Spleen (tissue), 11 donors: ENCODE measurements around the gene METTL1. TPM values are rescaled to one million over a fixed set of nuclear protein-coding genes. Genes with fewer than 3 reads are reported as not detected.
A peak's percentile ranks its signal among the peaks of the same experiment; 100 is the strongest.
"Not testable (repeated sequence)": the region's sequence is repeated elsewhere in the genome, so short reads cannot be mapped to it uniquely, and the experiment has no call there.

ENCODE experiments used
- DNase-seq: peaks from one replicate; pipeline ENCODE4 v3.0.0-alpha.2; 2020
- H3K27ac ChIP-seq, 8 donors: fragments of 200-600 bp; sonication (generic) in 7 of 8; 1 replicate in 4 of 8; 2 replicates in 4 of 8; pipeline versions ENCODE4 v1.5.0 to v1.8.0; 2016 to 2021; ENCODE audit warnings: inconsistent platforms in 4 of 8, mild to moderate bottlenecking in 4 of 8, moderate library complexity in 1 of 8
- H3K27me3 ChIP-seq, 7 donors: fragments of 200-600 bp; sonication (generic) in 6 of 7; replicated peaks in 1 of 7; 1 replicate in 4 of 7; 2 replicates in 3 of 7; pipeline versions ENCODE4 v1.5.0 to v1.8.0; 2016 to 2021; ENCODE audit warnings: inconsistent platforms in 3 of 7, mild to moderate bottlenecking in 1 of 7
- H3K36me3 ChIP-seq, 6 donors: fragments of 200-600 bp; sonication (generic) in 5 of 6; 1 replicate in 4 of 6; 2 replicates in 2 of 6; pipeline versions ENCODE4 v1.5.0 to v1.8.0; 2016 to 2021; ENCODE audit warnings: inconsistent platforms in 2 of 6
- H3K4me1 ChIP-seq, 6 donors: fragments of 200-600 bp; sonication (generic) in 5 of 6; 1 replicate in 3 of 6; 2 replicates in 3 of 6; pipeline versions ENCODE4 v1.5.0 to v1.8.0; 2016 to 2021; ENCODE audit warnings: inconsistent platforms in 3 of 6
- H3K4me3 ChIP-seq, 8 donors: fragments of 200-600 bp; sonication (generic) in 7 of 8; 1 replicate in 4 of 8; 2 replicates in 4 of 8; pipeline versions ENCODE4 v1.5.0 to v1.8.0; 2016 to 2021; ENCODE audit warnings: inconsistent platforms in 4 of 8, mild to moderate bottlenecking in 4 of 8, moderate library complexity in 2 of 8
- H3K9me3 ChIP-seq, 8 donors: fragments of 200-600 bp; sonication (generic) in 7 of 8; 1 replicate in 4 of 8; 2 replicates in 4 of 8; pipeline versions ENCODE4 v1.5.0 to v1.8.0; 2016 to 2021; ENCODE audit warnings: inconsistent platforms in 4 of 8
- POLR2A ChIP-seq, 3 donors: fragments of 450-650 bp; IDR thresholded peaks; one replicate each; pipeline ENCODE4 v1.5.1; 2017; ENCODE audit warnings: antibody characterized with exemption in 3 of 3, mild to moderate bottlenecking in 1 of 3
- POLR2AphosphoS5 ChIP-seq, 3 donors: sonication (generic); formaldehyde crosslinking; IDR thresholded peaks; one replicate each; pipeline ENCODE4 v1.5.1; 2017; ENCODE audit warnings: antibody characterized with exemption in 3 of 3
- WGBS, 5 donors: extraction: QIAGEN DNeasy Blood & Tissue Kit in 3 of 5; methylation state at CpG; one replicate each; pipeline versions ENCODE4 v1.1.5 to v1.1.7; 2013 to 2018; 5-methylcytosine and 5-hydroxymethylcytosine counted together
- intact Hi-C: fragments of 100-400 bp; cut with DNase I; formaldehyde crosslinking; loops from one replicate; pipeline ENCODE4 v1.15.0; 2023; ENCODE audit warnings: low total_unique reads
- polyA plus RNA-seq, 3 donors: library from polyadenylated mRNA; stranded (reverse); fragments of 200-250 nt; gene quantifications; one replicate each; pipeline ENCODE4 v1.2.1, GENCODE V29; 2013
- total RNA-seq, 7 donors: library from RNA; depleted of rRNA in 3 of 7; stranded (reverse); fragments of >200 nt in 3 of 7; fragmentation: NEBNext Ultra II Directional in 4 of 7; extraction: Animal tissue kit (Norgen Biotek cat#: 25700) in 4 of 7; gene quantifications; one replicate each; pipeline versions ENCODE4 v1.1.0 to v1.2.1, GENCODE V29; 2016 to 2021
- TF ChIP-seq, protein P1 (sequence below), 11 experiments: fragments of 200-600 bp in 7 of 11; fragments of 450-650 bp in 4 of 11; sonication (generic) in 4 of 11; IDR thresholded peaks in 8 of 11; conservative IDR thresholded peaks in 3 of 11; 1 replicate in 7 of 11; 2 replicates in 4 of 11; pipeline versions ENCODE4 v1.4.0 to v1.8.0; 2016 to 2021; ENCODE audit warnings: antibody characterized with exemption in 11 of 11, inconsistent platforms in 4 of 11, mild to moderate bottlenecking in 1 of 11
- donor health status: healthy with polysubstance abuse.
- donor health status: DM: no; HTN: no; CAD: no; lungs with moderate emphysema.
- donor health status: DM: no; HTN: no; CAD: no.
- donor health status: Bipolar disorder and iron deficiency.
- donor health status: healthy.
- donor health status: DM: no; HTN: no; CAD: no.
- donor health status: DM: yes; HTN: yes; CAD: no.

Gene METTL1
- total and polyA plus RNA-seq, 10 donors = 4.9 to 22.0 (median 14.5) TPM

DNA sequence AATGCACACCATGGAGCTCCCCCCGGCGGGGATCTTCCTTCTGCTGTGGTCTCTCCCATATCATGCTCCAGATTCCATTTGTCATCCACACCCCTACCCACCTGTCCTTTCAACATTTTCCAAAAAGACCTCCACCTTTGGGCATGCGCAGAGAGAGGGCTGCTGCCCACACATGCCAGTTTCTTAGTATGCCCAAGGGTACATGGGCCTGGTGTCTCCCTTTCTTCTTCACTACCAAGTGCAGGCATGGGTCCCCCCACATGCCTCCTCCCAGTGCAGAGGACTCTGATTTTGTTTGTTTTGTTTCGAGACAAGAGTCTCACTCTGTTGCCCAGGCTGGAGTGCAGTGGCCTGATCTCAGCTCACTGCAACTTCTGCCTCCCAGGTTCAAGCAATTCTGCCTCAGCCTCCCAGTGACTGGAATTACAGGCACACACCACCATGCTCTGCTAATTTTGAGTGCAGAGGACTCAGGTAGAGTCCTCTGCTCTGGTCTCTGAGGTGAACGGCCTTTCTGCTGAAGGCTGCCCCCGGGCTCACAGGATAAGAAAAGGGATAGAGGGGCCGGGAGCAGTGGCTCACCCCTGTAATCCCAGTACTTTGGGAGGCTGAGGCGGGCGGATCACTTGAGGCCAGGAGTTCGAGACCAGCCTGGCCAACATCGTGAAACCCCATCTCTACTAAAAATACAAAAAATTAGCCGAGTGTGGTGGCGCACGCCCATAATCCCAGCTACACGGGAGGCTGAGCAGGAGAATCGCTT, 49.9 kb downstream of the METTL1 start:
- H3K27ac ChIP-seq, DNase-seq, H3K4me3 ChIP-seq, intact Hi-C loops, H3K9me3 ChIP-seq, H3K27me3 ChIP-seq: not testable (repeated sequence)
- H3K4me1 ChIP-seq = peaks cover 0 to 21% (median 7%) of the 10 kb centered on the region in 6 donors
- peak; percentile 14 to 52 (median 15) for TF ChIP-seq POLR2AphosphoS5 (IDR thresholded peaks at IDR 0.05)
- H3K36me3 ChIP-seq = peaks cover 0 to 67% (median 61%) of the 10 kb centered on the region in 6 donors
- WGBS, 5 donors = 93 to 96% (median 95%) methylated on average over 16 of the region's 16 CpGs

DNA sequence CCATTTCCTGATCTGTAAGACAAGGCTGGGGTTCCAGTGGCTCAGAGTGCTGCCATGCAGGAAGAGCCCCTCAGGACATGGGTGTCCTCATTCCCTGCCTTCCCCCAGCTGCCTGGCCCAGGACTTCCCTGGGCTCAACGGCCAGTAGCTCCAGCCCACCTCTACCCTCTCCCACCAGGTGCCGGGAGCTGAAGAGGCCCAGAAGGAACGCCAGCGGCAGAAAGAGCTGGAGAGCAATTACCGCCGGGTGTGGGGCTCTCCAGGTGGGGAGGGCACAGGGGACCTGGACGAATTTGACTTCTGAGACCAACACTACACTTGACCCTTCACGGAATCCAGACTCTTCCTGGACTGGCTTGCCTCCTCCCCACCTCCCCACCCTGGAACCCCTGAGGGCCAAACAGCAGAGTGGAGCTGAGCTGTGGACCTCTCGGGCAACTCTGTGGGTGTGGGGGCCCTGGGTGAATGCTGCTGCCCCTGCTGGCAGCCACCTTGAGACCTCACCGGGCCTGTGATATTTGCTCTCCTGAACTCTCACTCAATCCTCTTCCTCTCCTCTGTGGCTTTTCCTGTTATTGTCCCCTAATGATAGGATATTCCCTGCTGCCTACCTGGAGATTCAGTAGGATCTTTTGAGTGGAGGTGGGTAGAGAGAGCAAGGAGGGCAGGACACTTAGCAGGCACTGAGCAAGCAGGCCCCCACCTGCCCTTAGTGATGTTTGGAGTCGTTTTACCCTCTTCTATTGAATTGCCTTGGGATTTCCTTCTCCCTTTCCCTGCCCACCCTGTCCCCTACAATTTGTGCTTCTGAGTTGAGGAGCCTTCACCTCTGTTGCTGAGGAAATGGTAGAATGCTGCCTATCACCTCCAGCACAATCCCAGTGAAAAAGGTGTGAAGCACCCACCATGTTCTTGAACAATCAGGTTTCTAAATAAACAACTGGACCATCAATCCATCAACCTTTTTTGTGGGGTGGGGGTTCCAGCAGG, 51.0 kb downstream of the METTL1 start:
- intact Hi-C loops = no loop called here
- no peak for DNase-seq
- Histone ChIP-seq H3K27ac (no peak overlapping the region), H3K9me3 (no peaks in the 10 kb centered on the region), H3K36me3 (peaks cover 1 to 67% (median 62%) of the 10 kb centered on the region in 6 donors), H3K4me3 (no peak overlapping the region), H3K27me3 (no peaks in the 10 kb centered on the region), H3K4me1 (peaks cover 0 to 18% (median 6%) of the 10 kb centered on the region in 6 donors)
- 86 to 94% (median 90%) methylated on average over 9 to 11 of the region's 11 CpGs for WGBS, 5 donors
- TF ChIP-seq, protein P1, sequence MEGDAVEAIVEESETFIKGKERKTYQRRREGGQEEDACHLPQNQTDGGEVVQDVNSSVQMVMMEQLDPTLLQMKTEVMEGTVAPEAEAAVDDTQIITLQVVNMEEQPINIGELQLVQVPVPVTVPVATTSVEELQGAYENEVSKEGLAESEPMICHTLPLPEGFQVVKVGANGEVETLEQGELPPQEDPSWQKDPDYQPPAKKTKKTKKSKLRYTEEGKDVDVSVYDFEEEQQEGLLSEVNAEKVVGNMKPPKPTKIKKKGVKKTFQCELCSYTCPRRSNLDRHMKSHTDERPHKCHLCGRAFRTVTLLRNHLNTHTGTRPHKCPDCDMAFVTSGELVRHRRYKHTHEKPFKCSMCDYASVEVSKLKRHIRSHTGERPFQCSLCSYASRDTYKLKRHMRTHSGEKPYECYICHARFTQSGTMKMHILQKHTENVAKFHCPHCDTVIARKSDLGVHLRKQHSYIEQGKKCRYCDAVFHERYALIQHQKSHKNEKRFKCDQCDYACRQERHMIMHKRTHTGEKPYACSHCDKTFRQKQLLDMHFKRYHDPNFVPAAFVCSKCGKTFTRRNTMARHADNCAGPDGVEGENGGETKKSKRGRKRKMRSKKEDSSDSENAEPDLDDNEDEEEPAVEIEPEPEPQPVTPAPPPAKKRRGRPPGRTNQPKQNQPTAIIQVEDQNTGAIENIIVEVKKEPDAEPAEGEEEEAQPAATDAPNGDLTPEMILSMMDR (IDR thresholded peaks at IDR 0.05 in 8 of 11, conservative IDR thresholded peaks at IDR 0.05 in 3 of 11) = no peak
- peak; percentile 17 to 70 (median 39) for TF ChIP-seq POLR2AphosphoS5 (IDR thresholded peaks at IDR 0.05)
- no peak for TF ChIP-seq POLR2A (IDR thresholded peaks at IDR 0.05)

DNA sequence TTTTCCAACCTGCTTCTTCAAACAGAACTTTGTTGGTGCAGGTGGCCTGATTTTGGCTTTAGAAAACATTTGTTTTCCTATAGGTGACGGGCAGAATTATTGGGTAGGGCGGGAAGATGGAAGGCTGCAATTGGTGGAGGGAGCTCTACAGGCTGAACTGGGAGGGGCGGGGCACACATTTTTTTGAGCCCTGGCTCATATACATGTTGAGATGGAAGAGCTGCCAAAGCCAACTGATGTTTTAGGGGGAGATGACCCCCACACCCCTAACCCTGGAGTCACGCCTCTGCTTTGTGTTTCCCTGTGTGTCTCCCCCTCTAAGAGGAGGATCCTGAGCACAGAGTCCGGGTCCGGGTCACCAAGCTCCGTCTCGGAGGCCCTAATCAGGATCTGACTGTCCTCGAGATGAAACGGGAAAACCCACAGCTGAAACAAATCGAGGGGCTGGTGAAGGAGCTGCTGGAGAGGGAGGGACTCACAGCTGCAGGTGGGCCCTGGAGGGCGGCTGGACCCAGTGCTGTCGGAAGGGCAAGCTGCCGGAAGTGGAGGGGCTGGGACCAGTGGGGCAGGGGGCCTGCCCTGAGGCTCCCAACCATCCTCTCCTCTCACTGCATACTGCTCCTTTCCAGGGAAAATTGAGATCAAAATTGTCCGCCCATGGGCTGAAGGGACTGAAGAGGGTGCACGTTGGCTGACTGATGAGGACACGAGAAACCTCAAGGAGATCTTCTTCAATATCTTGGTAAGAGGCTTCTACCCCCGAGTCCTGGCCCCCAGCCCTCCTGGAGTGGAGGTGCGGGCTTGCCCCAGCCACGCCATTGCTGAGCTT, 51.9 kb downstream of the METTL1 start:
- intact Hi-C loops = no loop called here
- H3K4me3 ChIP-seq = no peak overlapping the region
- no peaks in the 10 kb centered on the region for H3K9me3 ChIP-seq
- TF ChIP-seq, protein P1 (IDR thresholded peaks at IDR 0.05 in 8 of 11, conservative IDR thresholded peaks at IDR 0.05 in 3 of 11) = no peak
- TF ChIP-seq POLR2A (IDR thresholded peaks at IDR 0.05) (no peak), POLR2AphosphoS5 (IDR thresholded peaks at IDR 0.05) (peak in 1 of 3 donors; percentile 48)
- peaks cover 3 to 73% (median 70%) of the 10 kb centered on the region in 6 donors for H3K36me3 ChIP-seq
- H3K27me3 ChIP-seq = no peaks in the 10 kb centered on the region
- no peak overlapping the region for H3K27ac ChIP-seq
- WGBS, 5 donors = 92 to 97% (median 93%) methylated on average over 20 of the region's 20 CpGs
- H3K4me1 ChIP-seq = peaks cover 0 to 18% (median 1%) of the 10 kb centered on the region in 6 donors
- DNase-seq = no peak
